ENCODE results near the gene ANKS1A.

GRCh38 chr6:35063701-35064280 lies 174.7 kb downstream of the ANKS1A start:
- TF ChIP-seq CTCF (conservative IDR thresholded peaks at IDR 0.05) (no peak), ZFX (IDR thresholded peaks at IDR 0.05) (no peak)

Data from C4-2B (cell line).